Endodermal cell (in vitro differentiated cells): ENCODE results near the gene EPN3. TPM values are rescaled to one million over a fixed set of nuclear protein-coding genes. Genes with fewer than 3 reads are reported as not detected.

Source experiments
- DNase-seq: peaks from one replicate; pipeline ENCODE4 v3.0.0-alpha.2; 2017
- H3K27ac ChIP-seq: 2 replicates; pipeline ENCODE4 v1.5.1; 2013; ENCODE audit warnings: mild to moderate bottlenecking, low read depth, low read length, moderate library complexity
- H3K27me3 ChIP-seq: 2 replicates; pipeline ENCODE4 v1.6.1; 2013; ENCODE audit warnings: mild to moderate bottlenecking, low read length, moderate library complexity; ENCODE audit not compliant: insufficient read depth, control insufficient read depth, poor library complexity, severe bottlenecking
- H3K36me3 ChIP-seq: 2 replicates; pipeline ENCODE4 v1.7.0; 2013; ENCODE audit warnings: mild to moderate bottlenecking, low read length, moderate library complexity; ENCODE audit not compliant: control insufficient read depth, insufficient read depth
- H3K4me1 ChIP-seq: one replicate; pipeline ENCODE4 v1.7.0; 2013; ENCODE audit warnings: low read length; ENCODE audit not compliant: control insufficient read depth, insufficient read depth
- H3K4me3 ChIP-seq: 2 replicates; pipeline ENCODE4 v1.5.1; 2013; ENCODE audit warnings: mild to moderate bottlenecking, low read length, moderate library complexity
- H3K9ac ChIP-seq: 2 replicates; pipeline ENCODE4 v1.6.1; 2013; ENCODE audit warnings: mild to moderate bottlenecking, low read length, moderate library complexity; ENCODE audit not compliant: poor library complexity, severe bottlenecking; ENCODE audit errors: extremely low read depth
- H3K9me3 ChIP-seq: 2 replicates; pipeline ENCODE4 v1.6.1; 2013; ENCODE audit warnings: mild to moderate bottlenecking, low read length, moderate library complexity; ENCODE audit not compliant: control insufficient read depth
- H3K27ac Mint-ChIP-seq: 2 replicates; pipeline ENCODE4 v1.8.0; 2020; ENCODE audit warnings: mixed read lengths
- H3K27me3 Mint-ChIP-seq: 2 replicates; pipeline ENCODE4 v1.8.0; 2021; ENCODE audit warnings: mild to moderate bottlenecking, mixed read lengths; ENCODE audit not compliant: insufficient read depth
- H3K36me3 Mint-ChIP-seq: 2 replicates; pipeline ENCODE4 v1.8.0; 2020; ENCODE audit warnings: low read depth, mixed read lengths
- H3K4me1 Mint-ChIP-seq: 2 replicates; pipeline ENCODE4 v1.8.0; 2020; ENCODE audit warnings: mixed read lengths
- H3K4me3 Mint-ChIP-seq: 2 replicates; pipeline ENCODE4 v1.8.0; 2020; ENCODE audit warnings: mild to moderate bottlenecking, moderate library complexity, mixed read lengths
- H3K9me3 Mint-ChIP-seq: 2 replicates; pipeline ENCODE4 v1.8.0; 2020; ENCODE audit warnings: mild to moderate bottlenecking, mixed read lengths
- WGBS, 2 experiments: methylation state at CpG; one replicate each; pipeline versions ENCODE4 v1.1.5 to v1.1.7; 2013; ENCODE audit warnings: missing lambda C conversion rate in 2 of 2, mixed read lengths in 1 of 2; ENCODE audit not compliant: insufficient coverage in 1 of 2, insufficient read length in 1 of 2; 5-methylcytosine and 5-hydroxymethylcytosine counted together
- total RNA-seq, 2 donors: library from RNA; stranded (reverse); fragmentation: NEBNext Ultra II Directional in 1 of 2; extraction: Animal tissue kit (Norgen Biotek cat#: 25700) in 1 of 2; gene quantifications; 2 replicates in 1 of 2; 3 replicates in 1 of 2; pipeline ENCODE4 v1.2.1, GENCODE V29; 2021
- TF ChIP-seq, protein P1 (sequence below): fragments of 200-600 bp; sonication (generic); conservative IDR thresholded peaks from 2 replicates; pipeline ENCODE4 v1.5.0; 2021; ENCODE audit warnings: antibody characterized with exemption, mild to moderate bottlenecking

The EPN3 gene
- total RNA-seq, 2 donors from 2014 or later = 0.66 TPM; not detected in 1

DNA sequence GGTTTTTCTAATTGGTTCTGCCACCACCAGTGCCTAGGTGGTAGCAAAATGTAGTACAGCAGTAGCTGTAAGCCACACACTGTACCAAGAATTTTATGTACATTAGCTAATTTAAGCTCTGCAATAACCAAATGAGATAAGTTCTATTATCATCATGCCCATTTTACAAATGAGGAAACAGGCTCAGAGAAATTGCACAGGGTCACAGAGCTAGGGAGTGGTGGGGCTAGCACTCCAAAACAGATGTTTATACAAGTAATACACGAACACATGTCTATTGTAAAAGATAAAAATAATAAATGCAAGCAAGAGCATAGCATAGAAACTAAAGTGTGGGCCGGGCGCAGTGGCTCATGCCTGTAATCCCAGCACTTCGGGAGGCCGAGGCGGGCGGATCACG, 40.3 kb upstream of the EPN3 start:
- Mint-ChIP-seq H3K36me3 (no peaks in the 10 kb centered on the region), H3K27ac (no peak overlapping the region), H3K4me1 (no peaks in the 10 kb centered on the region), H3K9me3 (no peaks in the 10 kb centered on the region), H3K4me3 (no peak overlapping the region), H3K27me3 (no peaks in the 10 kb centered on the region)
- H3K9me3 ChIP-seq = no peaks in the 10 kb centered on the region
- TF ChIP-seq, protein P1, sequence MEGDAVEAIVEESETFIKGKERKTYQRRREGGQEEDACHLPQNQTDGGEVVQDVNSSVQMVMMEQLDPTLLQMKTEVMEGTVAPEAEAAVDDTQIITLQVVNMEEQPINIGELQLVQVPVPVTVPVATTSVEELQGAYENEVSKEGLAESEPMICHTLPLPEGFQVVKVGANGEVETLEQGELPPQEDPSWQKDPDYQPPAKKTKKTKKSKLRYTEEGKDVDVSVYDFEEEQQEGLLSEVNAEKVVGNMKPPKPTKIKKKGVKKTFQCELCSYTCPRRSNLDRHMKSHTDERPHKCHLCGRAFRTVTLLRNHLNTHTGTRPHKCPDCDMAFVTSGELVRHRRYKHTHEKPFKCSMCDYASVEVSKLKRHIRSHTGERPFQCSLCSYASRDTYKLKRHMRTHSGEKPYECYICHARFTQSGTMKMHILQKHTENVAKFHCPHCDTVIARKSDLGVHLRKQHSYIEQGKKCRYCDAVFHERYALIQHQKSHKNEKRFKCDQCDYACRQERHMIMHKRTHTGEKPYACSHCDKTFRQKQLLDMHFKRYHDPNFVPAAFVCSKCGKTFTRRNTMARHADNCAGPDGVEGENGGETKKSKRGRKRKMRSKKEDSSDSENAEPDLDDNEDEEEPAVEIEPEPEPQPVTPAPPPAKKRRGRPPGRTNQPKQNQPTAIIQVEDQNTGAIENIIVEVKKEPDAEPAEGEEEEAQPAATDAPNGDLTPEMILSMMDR = no peak
- no peaks in the 10 kb centered on the region for H3K27me3 ChIP-seq
- no peak for DNase-seq
- 100% methylated on average over 5 of the region's 8 CpGs; no CpG with 5 or more reads in 1 of the 2 experiments for WGBS, 2 experiments
- H3K9ac ChIP-seq = no peak overlapping the region
- no peaks in the 10 kb centered on the region for H3K36me3 ChIP-seq
- no peak overlapping the region for H3K27ac ChIP-seq
- H3K4me1 ChIP-seq = no peaks in the 10 kb centered on the region
- no peak overlapping the region for H3K4me3 ChIP-seq

DNA sequence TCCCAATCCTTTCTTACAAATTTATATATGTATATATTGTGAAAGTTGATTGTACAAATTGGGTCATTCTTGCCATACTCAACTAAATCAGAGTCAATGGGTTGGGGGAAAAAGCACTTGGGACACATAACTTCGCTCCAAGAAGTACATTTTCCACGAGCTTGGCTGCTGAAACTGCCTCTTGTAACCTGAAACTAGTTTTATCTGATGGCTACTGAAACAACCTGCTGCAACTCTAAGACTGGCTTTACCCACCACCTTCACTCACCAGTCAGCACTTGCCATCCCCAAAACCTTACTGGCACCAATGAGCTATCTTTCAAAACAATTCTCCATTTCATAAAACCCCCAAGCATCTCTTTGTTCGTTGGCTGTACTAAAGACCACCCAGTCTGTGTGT, 38.8 kb upstream of the EPN3 start:
- Histone ChIP-seq H3K9me3 (no peaks in the 10 kb centered on the region), H3K4me1 (no peaks in the 10 kb centered on the region), H3K27me3 (no peaks in the 10 kb centered on the region), H3K36me3 (no peaks in the 10 kb centered on the region), H3K27ac (no peak overlapping the region), H3K4me3 (no peak overlapping the region), H3K9ac (no peak overlapping the region)
- no peak overlapping the region for H3K27ac Mint-ChIP-seq
- H3K4me1 Mint-ChIP-seq = no peaks in the 10 kb centered on the region
- H3K27me3 Mint-ChIP-seq = no peaks in the 10 kb centered on the region
- H3K4me3 Mint-ChIP-seq = no peak overlapping the region
- H3K9me3 Mint-ChIP-seq = no peaks in the 10 kb centered on the region
- H3K36me3 Mint-ChIP-seq = no peaks in the 10 kb centered on the region
- peak; percentile 42 for DNase-seq
- 77% methylated on average over 3 of the region's 3 CpGs; no CpG with 5 or more reads in 1 of the 2 experiments for WGBS, 2 experiments
- TF ChIP-seq, protein P1 = no peak

GRCh38 chr17:50495217-50495823, 37.2 kb upstream of the EPN3 start:
- no peaks in the 10 kb centered on the region for H3K9me3 ChIP-seq
- no peaks in the 10 kb centered on the region for H3K27me3 Mint-ChIP-seq
- H3K4me3 Mint-ChIP-seq = no peak overlapping the region
- H3K27ac Mint-ChIP-seq = no peak overlapping the region
- no peaks in the 10 kb centered on the region for H3K36me3 ChIP-seq
- 86% methylated on average over 8 of the region's 8 CpGs; no CpG with 5 or more reads in 1 of the 2 experiments for WGBS, 2 experiments
- no peaks in the 10 kb centered on the region for H3K36me3 Mint-ChIP-seq
- H3K27me3 ChIP-seq = no peaks in the 10 kb centered on the region
- DNase-seq = peak; percentile 46
- TF ChIP-seq, protein P1 = no peak
- H3K27ac ChIP-seq = no peak overlapping the region
- no peak overlapping the region for H3K4me3 ChIP-seq
- H3K4me1 Mint-ChIP-seq = no peaks in the 10 kb centered on the region
- no peaks in the 10 kb centered on the region for H3K4me1 ChIP-seq
- no peak overlapping the region for H3K9ac ChIP-seq
- no peaks in the 10 kb centered on the region for H3K9me3 Mint-ChIP-seq
